HG02943 (cell line): ENCODE results near the gene WDR31.
A peak's percentile ranks its signal among the peaks of the same experiment; 100 is the strongest.
"Not testable (repeated sequence)": the region's sequence is repeated elsewhere in the genome, so short reads cannot be mapped to it uniquely, and the experiment has no call there.

ENCODE experiments used
- ATAC-seq: cut with Tn5 transposase; IDR thresholded peaks from one replicate; pipeline ENCODE4 v1.9.1; 2021; ENCODE audit warnings: mild to moderate bottlenecking, low read depth, moderate library complexity; ENCODE audit not compliant: unreplicated experiment

The WDR31 gene

DNA sequence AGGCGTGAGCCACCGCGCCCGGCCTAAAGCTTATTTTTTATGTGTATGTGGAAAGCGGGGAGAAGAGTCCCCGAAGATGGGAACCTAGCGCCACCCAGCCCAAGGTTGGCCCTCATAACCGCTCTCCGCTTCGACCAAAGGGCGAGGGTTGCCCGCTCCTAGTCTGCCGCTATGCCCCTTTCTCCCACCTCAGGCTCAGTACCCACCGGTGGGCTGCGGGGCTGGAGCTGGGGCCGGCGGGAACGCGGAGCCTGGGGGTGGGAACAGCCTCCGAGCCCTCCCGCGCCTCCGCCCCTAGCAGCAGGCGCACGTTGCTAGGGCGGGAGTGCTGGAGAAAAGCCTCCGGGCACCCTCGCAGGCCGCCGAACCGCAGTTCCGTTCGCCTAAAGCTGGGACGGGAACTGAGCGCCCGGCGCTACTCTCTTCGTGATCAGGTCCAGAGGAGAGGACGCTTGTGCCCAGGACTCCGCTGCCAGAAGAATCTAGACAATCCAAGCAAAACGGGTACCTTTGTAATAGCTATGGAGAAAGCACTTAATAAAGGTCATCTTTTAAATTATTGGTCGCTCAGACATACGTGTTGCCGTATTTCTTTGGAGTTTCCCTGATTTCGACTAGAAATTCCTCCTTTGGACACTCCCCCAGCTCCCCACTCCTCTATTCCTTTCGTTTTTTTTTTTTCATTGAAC lies at the start of gene WDR31:
TSS of gene WDR31 (minus strand) at position 265 of the 689 bp plus-strand sequence. CDS start 8,253 bp downstream, outside the sequence.
- peak; percentile 97 for ATAC-seq

DNA sequence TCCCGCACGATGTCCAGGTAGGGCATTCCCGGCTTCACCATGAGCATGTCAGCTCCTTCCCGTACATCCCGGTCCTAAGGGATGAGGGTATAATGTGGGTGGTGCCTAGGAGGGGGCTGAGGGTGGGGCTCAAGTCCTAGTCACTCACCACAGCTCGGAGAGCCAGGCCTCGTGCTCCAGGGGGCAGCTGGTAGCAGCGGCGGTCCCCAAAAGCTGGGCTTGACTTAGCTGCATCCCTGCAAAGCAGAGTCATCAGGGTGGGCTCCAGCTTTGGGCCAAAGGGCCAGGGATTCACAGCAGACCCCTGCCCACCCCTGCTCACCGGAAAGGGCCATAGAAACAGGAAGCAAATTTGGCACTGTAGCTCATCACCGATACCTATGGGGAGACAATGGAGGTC lies 49.4 kb upstream of the WDR31 start:
- no peak for ATAC-seq

DNA sequence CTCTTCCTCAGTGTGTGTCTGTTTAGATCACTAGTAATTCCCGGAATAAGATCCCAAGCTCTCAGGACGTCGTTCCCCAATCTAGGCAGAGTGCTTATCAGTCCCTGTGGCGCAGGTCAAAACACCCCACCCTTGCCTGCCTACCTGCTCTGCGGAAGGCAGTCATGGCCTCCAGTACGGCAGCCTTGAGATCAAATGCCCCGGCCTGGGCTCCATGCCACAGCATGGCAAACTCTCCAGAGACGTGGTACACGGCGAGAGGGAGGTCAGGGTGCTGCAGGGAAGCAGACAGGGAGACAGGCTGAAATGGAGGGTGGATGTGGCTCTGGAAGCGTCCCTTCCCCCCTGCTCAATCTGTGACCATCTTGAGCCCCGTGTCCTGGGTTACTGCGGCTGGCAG lies 48.8 kb upstream of the WDR31 start:
- ATAC-seq: no peak

DNA sequence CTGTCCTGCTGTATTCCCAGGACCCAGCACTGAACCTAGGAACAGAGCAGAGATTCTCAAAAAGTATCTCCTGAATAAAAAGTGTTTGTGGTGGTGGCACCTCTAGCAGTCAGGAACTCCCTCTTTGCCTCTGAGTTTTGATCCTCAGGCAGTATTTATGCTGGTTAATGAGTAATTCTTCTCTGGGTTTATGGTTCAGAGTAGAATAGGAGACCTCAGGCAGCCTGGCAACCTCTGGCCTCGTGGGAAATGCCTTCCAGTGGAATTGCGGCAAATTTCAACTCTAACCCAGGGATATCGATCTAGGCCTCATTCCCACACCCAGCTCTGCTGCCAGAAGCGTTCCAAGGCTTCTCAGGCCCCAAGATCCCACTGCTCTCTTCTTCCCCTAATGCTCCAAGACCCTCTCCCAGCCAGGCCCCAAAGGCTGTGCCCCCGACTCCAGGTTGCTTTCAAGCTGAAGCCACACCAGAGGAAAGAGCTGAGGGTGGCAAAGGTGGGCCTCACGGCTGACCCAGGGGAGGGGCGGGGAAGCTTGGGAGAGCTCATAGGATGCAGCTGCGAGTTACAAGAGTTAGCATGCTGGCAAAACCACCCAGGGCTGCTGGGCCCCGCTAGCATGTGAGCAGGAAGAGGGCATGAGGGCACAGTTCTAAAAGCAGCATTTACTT lies 47.6 kb upstream of the WDR31 start:
- no peak for ATAC-seq

DNA sequence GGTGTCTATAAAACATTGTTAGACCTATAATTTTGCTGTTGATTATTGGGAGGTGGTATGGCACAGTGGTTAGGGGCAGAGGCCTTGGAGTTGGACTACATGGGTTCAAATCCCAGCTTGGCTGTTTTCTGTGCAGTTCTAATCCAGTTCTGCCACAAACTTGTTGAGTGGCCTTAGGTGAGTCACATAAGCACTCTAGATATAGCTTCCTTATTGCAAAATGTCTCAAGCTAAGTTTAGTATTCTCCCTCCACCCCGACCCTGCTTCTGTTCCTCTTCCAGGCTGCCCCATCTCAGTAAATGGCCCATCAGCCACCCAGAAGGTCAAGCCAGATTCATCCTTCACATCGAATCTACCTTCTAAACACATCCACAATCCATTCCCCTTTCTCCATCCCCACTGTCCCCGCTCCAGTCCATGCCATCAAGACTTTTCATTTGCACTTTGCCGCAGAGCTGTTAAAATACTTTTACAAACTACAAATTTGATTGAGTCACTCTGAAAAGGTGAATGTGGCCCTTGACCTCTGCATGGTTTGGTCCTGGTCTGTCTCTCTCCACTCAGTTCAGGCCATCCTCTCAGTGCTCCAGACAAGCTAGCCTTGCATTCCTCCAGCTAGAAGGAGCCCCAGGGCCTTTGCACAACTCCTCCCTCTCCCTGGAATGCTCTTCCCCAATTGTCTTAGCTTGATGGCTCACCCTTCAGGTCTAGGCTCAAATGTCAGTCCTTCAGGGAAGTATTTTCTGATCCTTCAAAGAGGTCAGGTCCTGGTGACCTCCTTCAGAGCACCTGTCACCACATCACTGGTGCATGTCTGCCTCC lies 46.7 kb upstream of the WDR31 start:
- ATAC-seq: no peak

DNA sequence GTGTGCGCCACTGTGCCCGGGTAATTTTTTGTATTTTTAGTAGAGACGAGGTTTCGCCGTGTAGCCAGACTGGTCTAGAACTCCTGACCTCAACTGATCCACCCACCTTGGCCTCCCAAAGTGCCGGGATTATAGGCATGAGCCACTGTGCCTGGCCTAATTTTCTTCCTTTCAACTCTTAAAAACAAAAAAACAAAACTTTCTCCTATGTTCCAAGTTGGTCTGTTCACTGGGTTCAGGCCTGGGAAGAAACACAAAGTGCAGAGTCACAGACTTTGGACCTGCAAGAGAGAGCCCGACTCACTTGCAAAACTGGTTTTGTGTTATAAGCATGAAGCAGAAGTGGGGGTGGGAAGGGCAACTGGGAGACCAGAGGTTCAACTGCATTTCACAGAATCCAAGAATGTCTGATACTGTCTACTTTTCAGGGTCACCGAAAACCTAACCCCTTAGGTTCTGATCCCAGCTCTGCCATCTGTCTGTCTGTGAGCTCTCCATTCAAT lies 41.9 kb upstream of the WDR31 start:
- ATAC-seq: no peak

DNA sequence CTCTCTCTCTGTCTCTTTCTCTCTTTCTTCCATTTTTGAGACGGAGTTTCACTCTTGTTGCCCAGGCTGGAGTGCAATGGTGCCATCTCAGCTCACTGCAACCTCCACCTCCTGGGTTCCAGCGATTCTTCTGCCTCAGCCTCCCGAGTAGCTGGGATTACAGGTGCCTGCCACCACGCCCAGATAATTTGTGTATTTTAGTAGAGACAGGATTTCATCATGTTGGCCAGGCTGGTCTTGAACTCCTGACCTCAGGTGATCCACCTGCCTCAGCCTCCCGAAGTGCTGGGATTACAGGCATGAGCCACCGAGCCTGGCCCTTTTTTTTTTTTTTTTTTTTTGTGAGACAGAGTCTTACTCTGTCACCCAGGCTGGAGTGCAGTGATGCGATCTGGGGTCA lies 41.4 kb upstream of the WDR31 start:
- ATAC-seq: not testable (repeated sequence)

DNA sequence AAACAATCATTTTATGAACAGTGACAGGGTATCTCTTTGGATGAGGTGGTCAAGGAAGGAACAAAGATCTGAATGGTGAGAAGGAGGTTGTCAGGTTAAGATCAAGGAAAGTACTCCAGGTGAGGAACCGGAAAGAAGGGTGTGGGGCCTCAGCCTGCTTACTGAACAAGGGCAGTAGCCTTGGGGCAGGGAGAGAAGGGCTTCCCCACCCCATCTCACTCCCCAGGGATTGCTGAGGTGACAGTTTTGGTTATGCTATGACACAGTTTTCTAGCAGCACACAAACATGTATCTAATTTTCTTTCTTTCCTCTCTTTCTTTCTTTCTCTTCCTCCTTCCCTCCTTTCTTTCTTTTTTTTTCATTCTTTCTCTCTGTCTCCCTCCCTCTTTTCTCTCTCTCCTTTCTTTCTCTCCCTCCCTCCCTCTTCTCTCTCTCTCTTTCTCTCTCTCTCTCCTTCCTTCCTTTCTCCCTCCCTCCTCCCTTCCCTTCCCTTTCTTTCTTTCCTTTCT lies 40.8 kb upstream of the WDR31 start:
- ATAC-seq: no peak

DNA sequence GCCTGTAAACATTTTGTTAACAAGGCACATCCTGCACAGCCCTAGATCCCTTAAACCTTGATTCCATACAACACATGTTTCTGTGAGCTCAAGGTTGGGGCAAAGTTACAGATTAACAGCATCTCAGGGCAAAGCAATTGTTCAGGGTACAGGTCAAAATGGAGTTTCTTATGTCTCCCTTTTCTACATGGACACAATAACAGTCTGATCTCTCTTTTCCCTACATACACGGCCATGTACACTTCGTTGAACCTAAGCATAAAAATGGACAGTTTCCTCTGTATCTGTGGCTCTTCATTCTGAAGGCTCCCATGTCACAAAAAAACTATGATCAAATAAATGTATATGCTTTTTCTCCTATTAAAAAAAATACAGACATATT lies 39.7 kb upstream of the WDR31 start:
- ATAC-seq: not testable (repeated sequence)

DNA sequence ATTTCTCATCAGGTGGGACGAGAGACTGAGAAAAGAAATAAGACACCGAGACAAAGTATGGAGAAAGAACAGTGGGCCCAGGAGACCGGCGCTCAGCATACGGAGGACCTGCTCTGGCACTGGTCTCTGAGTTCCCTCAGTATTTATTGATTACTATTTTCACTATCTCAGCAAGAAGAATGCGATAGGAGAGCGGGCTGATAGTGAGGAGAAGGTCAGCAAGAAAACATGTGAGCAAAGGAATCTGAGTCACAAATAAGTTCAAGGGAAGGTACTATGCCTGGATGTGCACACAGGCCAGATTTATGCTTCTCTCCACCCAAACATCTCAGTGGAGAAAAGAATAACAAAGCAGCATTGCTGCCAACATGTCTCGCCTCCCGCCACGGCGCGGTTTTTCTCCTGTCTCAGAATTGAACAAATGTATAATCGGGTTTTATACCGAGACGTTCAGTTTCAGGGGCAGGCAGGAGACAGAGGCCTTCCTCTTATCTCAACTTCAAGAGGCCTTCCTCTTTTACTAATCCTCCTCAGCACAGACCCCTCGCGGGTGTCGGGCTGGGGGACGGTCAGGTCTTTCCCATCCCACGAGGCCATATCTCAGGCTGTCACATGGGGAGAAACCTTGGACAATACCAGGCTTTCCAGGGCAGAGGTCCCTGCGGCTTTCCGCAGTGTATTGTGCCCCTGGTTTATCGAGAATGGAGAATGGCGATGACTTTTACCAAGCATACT lies 39.2 kb upstream of the WDR31 start:
- not testable (repeated sequence) for ATAC-seq

DNA sequence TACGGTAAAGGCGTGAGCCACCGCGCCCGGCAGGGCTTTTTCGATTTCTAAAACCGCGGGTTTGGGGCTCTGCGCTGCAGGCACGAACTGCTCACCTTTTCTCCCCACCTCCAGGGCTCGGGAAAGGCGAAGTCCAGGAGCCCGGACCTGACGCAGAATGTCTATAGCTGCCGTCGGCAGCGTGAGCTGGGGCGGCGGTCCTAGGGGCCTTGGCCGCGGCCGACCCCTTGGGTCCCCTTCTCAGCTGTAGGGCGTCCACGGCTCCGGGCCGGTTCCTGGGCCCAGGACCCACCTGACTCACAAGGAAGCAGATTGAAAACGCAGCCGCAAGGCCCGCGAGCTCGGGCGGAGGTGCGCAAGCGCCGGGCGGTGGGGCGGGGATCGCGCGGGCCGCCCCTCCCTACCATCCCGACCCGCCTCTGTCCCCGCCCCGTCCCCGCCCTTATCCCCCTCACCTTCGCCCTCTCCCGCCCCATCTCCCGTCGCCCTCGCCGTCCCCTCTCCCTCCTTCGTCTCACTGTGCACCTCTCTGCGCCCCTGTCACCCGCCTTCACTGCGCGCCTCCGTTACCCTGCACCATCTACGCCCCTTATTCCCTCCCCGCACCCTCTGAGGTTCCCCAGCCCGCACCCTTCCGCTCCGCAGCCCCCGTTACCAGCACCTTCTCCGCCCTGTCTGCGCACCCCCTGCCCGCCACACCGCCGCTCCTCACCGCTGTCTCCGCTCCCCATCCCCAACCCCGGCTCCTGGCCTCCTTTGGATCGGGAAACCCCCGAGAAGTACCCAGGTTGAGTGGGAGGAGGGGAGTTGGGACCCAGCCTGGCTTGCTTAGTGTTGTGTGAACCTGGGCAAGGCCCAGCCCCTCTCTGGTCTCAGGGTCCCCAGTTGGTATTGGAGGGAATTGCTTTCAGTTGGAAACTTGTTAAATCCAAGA lies 36.8 kb upstream of the WDR31 start, which contains the start of gene HDHD3:
TSS of gene HDHD3 (minus strand) at position 353 of the 934 bp plus-strand sequence. CDS start 2,632 bp downstream, outside the sequence.
- peak; percentile 73 for ATAC-seq

- ATAC-seq: no peak
These were observed 35.3 kb upstream of the WDR31 start for GRCh38 chr9:113375057-113376023.

DNA sequence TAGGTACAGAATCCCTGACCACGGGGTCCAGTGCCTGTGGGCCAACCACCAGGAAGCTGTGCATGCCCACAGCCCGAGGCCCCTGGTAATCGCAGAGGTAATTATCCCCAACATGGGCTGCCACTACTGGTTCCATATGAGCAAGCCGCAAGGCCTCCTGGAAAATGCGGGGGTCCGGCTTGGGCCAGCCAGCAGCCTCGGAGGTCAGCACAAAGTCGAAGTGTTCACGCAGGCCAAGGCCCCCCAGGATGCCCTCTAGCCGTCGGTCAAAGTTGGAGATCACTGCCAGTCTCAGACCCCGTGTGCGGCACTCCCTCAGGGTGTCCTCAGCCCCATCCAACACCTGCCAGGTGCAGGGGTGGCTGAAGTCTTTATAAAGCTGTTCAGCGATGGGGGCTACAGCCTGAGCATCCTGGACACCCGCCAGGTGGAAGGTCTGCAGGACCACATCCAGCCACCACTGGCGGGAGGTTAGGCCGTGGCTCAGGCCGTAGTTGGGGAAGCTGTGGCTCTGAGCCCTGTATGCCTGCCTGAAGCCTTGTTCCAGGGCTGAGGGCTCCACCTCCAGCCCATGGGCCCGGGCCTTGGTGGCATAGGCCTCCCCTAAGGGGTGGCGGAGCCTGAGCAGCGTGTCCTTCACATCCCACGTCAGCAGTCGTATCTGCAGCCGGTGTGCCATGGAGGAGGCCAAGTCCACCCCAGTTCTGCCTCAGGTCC lies 33.8 kb upstream of the WDR31 start:
- ATAC-seq: no peak

- no peak for ATAC-seq
These were observed 33.2 kb upstream of the WDR31 start for GRCh38 chr9:113373256-113373655.

DNA sequence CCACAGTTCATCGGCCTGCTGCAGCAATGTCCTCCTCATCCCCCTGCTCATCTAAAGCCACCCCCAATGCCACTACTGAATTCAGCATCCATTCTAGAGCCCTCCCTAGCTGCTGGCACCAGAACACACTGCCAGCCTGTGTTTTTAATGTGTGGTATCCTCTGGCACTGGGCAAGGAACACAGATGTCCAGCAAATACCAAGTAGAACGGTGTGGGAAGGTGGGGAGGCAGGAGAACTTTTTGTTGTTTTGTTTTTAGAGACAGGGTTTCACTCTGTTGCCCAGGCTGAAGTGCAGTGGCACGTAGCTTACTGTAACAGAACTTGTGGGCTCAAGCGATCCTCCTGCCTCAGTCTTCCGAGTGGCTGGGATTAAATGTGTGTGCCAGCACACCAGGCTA lies 32.0 kb upstream of the WDR31 start:
- ATAC-seq: no peak

DNA sequence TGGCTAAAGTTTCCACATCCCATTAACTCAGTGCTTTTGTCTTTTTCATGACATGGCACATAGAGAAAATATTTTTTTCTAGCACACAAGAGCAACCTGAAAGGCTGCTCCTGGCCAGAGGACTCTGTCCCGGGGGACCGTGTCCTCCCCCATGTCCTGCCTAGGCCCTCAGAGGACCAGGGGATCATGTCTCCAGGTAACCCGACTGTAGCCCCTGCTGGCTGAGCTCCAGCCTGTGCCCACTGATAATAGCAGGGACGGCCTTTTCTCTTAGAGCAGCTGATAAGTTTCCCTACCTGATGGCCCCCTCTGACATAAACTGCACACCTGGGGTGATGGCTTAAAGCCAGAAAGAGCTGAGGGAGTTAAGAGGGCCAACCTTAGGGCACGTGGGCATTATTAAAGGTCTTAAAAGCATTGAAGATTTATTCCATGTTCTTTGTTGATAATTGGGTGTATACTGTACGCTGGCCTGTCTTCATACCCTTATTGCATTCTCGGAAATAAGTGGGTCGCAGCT lies 30.8 kb upstream of the WDR31 start:
- ATAC-seq: no peak

DNA sequence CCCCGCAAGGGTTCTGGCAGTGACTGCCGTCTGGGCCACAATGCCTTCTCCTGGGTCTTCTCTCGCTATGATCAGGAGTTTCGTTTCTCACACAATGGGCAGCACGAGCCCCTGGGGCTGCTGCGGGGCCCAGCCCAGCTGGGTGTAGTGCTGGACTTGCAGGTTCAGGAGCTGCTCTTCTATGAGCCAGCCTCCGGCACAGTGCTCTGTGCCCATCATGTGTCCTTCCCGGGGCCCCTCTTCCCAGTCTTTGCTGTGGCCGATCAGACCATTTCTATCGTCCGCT lies 29.7 kb upstream of the WDR31 start:
- ATAC-seq: no peak
